Stimulated activated CD8-positive, alpha-beta memory T cell treated with anti-CD3 and anti-CD28 coated beads, Interleukin-12 subunit alpha, Interleukin-12 subunit beta, amount 100 ng/mL, for 4 hours (primary cell): ENCODE data around the gene TRAF1.
"Not testable (repeated sequence)": the region's sequence is repeated elsewhere in the genome, so short reads cannot be mapped to it uniquely, and the experiment has no call there.

Source experiments
- DNase-seq: peaks from one replicate; pipeline ENCODE4 v3.0.0-alpha.2; 2020; ENCODE audit warnings: low read depth

TRAF1 gene

GRCh38 chr9:120926397-120926928, at the start of gene TRAF1:
TSS of gene TRAF1 (minus strand) at chr9:120926796. CDS start at chr9:120926075, 721 bp downstream.
- DNase-seq: no peak

GRCh38 chr9:120974921-120975320, 48.3 kb upstream of the TRAF1 start:
- no peak for DNase-seq

GRCh38 chr9:120974181-120974580, 47.6 kb upstream of the TRAF1 start:
- DNase-seq: no peak

GRCh38 chr9:120971938-120972337, 45.3 kb upstream of the TRAF1 start:
- no peak for DNase-seq

GRCh38 chr9:120971471-120971870, 44.9 kb upstream of the TRAF1 start:
- not testable (repeated sequence) for DNase-seq

GRCh38 chr9:120970244-120970643, 43.6 kb upstream of the TRAF1 start:
- DNase-seq: no peak

GRCh38 chr9:120966013-120966369, 39.4 kb upstream of the TRAF1 start:
- no peak for DNase-seq

- no peak for DNase-seq
These were observed 38.9 kb upstream of the TRAF1 start for GRCh38 chr9:120965344-120966012.

- no peak for DNase-seq
These were observed 35.3 kb upstream of the TRAF1 start for GRCh38 chr9:120961936-120962335.

- no peak for DNase-seq
These were observed 33.4 kb upstream of the TRAF1 start for GRCh38 chr9:120960001-120960400.

- DNase-seq: no peak
These were observed 30.3 kb upstream of the TRAF1 start for GRCh38 chr9:120956862-120957261.

- no peak for DNase-seq
These were observed 25.5 kb upstream of the TRAF1 start for GRCh38 chr9:120951960-120952618.

- DNase-seq: no peak
These were observed 24.1 kb upstream of the TRAF1 start for GRCh38 chr9:120950421-120951388.

- no peak for DNase-seq
These were observed 22.7 kb upstream of the TRAF1 start for GRCh38 chr9:120949290-120949689.

GRCh38 chr9:120948824-120949223, 22.2 kb upstream of the TRAF1 start:
- no peak for DNase-seq

- DNase-seq: no peak
These were observed 20.6 kb upstream of the TRAF1 start for GRCh38 chr9:120947222-120947621.

GRCh38 chr9:120946259-120946658, 19.7 kb upstream of the TRAF1 start:
- DNase-seq: no peak

- no peak for DNase-seq
These were observed 18.4 kb upstream of the TRAF1 start for GRCh38 chr9:120944948-120945347.

GRCh38 chr9:120944434-120944843, 17.8 kb upstream of the TRAF1 start:
- no peak for DNase-seq

- no peak for DNase-seq
These were observed 15.8 kb upstream of the TRAF1 start for GRCh38 chr9:120942186-120943001.

- DNase-seq: no peak
These were observed 14.6 kb upstream of the TRAF1 start for GRCh38 chr9:120941046-120941770.
